DMS153 treated with DMSO at 0.1 percent for 48 hours (cell line): ENCODE results near the gene WNT7B.

Source experiments
- DNase-seq: peaks from one replicate; lab custom pipeline; 2025; ENCODE audit not compliant: unreplicated experiment; lab: John Stamatoyannopoulos, UW

Gene WNT7B

DNA sequence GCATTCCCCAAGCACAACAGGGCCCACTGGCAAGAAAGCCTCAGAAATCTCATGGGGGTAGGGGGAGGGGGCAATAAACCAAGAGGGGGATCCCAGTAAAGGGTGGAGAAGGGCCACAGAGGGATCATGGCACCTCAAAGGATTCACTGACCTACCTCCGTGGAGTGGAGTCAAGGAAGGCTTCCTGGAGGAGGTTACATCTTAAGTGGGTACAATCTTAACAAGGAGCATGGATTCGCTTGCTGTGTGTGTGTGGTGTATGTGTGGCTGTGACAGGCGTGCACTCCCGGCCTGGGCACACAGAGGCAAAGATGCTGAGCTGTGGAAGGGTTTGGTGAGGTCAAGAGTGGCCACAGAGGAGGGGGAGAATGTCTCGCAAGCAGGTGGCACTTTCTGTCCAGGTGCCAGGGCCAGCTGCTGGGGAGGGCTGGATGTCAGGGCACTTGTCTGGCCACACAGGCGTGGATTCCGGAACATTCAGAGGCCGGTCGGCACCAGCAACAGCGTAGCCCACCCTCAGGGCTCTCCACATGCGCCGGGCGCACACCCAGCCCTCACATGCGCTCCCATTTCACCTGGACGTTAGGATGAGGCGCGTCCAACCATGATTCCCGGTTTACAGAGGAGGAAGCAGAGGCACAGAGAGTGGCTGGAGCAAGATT is 43.3 kb downstream of the WNT7B start:
- no peak for DNase-seq

DNA sequence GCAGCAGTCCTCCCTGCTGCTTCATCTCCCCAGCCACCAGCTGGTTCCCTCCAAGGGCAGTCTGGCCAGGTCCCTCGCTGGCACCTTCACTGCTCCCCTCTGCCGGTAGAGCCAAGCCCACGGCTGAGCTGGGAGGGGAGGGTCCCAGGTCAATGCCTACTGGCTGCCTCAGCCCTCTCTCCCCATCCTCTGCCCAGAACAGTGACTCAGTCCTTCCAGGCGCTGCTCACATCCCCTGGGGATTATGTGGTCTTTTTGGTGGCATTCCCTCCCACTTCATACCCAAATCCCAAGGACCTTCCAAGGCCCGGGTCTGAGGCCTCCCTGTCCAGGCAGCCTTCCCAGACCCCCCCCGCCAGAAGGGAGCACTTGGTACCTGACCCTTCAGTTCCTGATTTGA is 44.9 kb downstream of the WNT7B start:
- no peak for DNase-seq

DNA sequence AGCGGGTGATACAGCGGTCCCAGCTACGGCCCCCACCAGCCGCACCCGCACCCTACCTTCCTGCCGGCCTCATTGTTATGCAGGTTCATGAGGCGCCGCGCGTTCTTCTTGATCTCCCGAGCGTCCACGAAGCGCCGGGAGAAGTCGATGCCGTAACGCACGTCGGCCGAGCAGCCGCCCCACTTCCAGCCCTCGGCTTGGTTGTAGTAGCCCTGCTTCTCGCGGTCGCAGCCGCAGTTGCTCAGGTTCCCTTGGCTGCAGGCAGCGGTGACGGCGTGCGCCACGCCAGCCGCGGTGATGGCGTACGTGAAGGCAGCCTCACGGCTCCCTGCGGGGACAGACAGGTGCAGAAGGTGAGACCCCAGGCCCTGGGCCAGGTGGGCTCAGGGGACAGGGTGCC is 45.9 kb downstream of the WNT7B start:
- no peak for DNase-seq

DNA sequence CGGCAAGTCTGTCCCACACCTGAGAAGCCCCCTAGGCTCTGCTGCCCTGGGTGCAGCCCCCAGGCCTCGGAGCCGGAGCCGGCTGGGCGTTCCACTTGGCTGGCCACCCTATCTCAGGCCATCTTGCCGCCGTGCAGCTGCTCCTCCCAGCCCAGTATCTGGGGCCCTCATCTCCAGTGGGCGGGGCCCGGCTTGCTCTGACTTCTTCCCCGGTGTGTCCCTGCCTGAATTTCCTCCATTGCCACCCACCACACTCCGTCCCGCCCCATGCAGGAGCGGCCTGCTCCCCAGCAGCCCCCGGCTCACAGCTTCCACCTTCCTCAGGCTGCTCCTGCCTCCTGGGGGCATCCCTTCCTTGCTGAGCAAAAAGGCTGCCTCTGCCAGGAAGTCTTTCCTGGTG is 46.6 kb downstream of the WNT7B start:
- DNase-seq, result no peak

DNA sequence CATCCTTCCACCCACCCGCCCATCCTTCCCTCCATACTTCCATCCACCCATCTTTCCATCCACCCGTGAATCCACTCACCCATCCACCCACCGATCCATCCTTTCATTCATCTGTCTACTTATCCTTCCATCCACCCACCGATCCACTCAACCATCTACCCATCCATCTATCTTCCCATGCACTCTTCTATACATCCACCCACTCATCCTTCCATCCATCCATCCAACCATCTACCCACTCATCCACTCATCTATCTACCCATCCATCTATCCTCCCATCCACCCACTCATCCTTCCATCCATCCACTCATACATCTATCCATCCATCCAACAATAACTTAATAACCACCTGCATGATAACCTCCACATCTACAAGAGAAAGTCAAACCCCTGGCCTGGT is 47.3 kb downstream of the WNT7B start:
- DNase-seq, result no peak

DNA sequence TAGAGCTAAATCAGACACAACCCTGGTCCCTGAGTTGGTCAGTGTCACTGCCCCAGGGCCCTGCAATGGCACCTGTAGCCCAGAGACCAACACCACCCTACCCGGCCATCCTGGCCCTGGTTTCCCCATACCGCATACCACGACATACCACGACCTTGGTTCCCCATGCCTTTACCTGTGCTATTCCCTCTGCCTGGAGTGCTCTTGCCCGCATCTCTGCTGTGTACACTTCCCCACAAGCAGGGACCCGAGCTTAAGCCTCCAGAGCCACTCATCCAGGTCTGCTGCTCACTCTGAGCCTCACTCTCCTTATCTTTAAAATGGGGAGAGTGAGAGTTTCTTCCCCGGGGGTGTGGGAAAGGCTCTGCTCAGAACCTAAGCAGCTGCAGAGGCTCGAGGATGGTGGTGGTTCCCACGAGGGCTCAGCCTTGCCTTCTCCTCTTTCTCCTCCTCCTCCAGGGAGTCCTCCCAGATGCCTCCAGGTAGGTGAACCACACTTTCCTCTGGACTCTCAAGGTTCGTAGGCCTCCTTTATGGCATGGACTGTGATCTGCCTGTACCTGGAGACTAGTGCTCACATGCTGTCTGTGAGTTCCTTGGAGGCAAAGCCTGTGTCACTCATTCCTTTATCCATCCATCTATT is 48.1 kb downstream of the WNT7B start:
- no peak for DNase-seq

DNA sequence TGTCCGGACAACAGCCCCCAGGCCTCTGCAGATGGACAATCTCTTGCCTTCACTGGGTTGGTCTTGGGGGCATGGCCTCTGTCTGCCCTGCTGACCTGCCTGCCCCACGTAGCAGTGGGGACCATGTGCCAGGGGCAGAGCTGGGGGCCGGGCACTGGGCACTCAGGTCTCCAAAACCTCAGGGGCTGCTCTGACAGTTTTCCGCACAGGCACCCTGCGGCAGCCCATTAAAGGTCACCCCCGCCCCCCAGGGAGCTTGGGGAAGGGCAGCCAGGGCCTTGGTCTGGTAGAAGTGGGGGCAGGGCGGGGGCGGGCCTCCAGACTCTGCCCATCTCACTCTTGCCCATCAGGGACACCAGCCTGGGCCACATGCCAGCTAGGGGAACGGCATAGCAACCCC is 49.9 kb downstream of the WNT7B start:
- no peak for DNase-seq

DNA sequence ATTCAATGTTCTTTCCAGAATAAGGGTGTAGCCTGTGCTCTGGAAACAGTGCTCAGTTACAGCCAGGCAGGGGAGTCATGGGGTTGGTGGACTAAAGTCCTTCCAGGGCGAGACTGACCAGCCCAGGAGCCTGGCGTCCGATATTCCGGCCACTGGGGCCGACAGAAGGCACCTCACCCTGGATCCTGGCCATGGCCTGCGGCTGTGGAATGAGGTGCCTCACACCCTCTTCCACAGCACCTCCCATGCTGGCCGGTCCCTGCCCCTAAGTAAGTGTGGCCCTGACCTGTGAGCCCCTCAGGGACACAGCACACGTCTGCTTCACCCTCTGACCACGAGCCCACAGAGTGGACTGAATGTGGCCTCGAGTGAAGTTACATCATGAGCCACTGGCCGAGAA is 50.5 kb downstream of the WNT7B start:
- no peak for DNase-seq

DNA sequence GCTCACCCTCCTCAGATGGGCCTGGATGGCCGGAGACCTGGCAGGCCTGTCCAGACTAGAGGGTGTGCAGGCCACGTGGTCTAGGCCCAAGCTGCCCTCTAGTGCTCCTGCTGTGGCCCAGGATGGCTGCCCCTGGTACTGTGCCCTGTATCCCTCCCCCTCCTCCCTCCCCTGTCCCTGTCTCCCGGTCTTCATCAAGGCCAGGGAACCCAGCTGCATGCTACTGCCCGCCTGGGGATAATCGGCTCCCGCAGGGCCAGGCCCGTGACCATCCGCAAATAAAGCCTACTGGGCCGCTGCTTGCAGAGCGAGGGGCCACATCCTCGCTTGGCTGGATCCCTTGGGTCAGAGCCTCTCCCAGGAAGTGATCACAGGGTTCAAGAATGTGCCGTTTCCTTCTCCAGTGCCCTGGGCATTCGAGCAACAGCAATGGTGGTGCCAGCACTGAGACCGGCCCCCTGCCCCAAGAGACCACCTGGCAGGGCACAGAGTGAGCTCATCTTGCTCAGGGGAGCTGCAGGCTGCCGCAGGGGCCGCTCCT is 51.1 kb downstream of the WNT7B start:
- DNase-seq, result no peak

DNA sequence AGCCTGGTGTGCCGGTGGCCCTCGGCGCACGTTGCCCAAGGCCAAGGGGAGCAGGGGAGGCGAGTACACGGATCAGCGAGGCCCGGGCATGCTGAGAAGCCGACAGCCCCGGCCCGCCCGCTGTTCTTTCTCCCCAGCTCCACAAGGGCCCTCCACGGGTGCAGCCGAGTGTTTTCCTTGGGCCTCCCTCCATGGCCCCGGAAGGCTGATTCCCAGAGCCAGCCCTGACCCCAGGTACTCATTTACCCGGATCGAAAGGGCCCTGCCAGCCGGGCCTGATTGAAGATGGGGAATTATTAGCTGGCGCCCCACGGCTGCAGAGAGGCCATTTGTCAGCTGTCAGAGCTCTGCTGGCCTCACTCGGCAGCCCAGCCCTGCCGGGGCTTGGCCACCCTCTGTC is 53.1 kb downstream of the WNT7B start:
- no peak for DNase-seq

DNA sequence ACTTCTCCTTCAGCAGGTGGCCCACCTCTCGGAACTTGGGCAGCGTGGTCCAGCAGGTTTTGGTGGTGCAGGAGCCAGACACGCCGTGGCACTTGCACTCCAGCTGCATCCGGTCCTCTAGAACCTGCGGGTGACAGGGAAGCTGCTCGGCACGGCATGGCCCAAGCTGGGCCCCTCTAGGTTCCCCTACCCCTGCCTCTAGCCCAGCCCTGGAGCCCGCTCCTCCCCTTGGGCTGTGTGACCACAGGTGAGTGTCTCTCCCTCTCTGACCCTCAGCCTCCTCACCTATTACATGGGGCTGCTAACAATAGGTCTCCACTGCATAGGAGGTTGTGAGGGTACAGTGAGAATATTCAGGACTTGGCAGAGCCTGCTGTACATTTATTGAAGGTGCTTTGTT is 53.8 kb downstream of the WNT7B start:
- DNase-seq, result no peak

DNA sequence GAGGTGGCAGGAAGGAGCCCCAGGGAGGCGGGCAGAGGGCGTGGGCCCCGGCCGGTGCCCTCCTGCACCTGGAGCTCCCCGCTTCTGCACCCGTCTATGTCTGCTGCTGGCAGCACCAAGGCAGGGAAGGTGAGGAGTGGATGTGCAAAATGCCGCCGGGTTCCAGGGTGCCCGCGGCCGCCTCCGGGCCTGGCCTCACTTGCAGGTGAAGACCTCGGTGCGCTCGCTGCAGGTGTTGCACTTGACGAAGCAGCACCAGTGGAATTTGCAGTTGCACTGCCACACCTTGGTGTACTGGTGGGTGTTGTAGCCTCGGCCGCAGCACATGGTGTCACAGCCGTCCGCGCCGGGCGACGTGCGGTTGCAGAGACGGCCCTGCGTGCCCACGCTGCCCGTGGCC is 54.3 kb downstream of the WNT7B start:
- no peak for DNase-seq

DNA sequence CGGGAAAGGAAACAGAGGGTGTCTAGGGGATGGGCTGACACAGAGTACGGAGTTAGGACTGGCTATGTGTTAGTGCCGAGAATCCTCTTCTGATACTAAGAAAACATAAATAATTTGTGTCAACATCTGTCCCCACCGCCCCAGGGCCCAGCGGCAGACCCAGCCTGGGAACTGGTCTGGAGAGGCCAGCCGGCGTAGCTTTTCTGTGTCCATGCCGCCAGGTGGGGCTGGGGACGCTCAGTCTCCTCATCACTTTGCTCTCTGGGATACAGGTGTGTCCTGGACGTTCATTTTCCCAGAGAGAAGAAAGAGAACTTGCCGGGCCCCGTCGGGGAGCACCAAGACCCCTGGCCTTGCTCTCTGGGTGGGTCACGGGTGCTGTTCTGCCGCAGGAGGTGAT is 54.7 kb downstream of the WNT7B start:
- no peak for DNase-seq

DNA sequence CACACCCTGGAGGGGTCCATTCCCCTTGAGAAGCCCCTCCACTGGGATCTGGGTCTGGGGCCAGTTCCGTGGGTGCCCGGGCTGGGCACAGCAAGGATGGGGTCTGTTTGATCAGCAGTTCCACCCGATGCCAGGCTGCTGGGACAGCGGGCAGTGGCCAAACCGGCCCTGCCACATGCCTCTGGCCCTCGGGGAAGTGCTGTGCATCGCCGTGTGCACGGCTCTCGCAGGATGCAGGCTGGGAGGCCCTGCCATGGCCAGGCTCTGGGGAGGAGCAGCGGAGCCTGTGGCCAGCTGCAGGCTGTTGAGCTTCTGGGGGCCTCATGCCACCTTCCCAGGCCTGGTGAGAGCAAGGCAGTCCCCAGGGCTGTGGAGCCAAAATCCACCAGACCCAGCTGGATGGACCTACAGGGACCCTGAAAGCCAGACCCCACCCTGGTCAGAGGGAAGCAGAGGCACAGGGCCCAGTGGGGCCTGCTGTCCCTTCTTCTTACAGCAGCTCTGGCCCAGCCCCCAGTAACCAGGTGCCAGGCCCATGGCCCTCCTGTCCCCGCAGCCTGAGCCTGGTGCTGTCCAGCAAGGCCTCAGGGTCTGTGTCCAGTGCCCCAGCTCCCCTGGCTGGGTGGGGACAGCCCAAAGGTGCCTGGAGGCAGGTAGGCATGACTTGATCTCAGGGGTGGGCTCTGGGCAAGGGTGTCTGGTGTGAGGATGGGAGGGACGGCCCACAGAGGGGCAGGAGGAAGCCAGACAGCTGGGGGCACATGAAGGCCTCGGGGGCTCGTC is 57.3 kb downstream of the WNT7B start:
- DNase-seq, result no peak

DNA sequence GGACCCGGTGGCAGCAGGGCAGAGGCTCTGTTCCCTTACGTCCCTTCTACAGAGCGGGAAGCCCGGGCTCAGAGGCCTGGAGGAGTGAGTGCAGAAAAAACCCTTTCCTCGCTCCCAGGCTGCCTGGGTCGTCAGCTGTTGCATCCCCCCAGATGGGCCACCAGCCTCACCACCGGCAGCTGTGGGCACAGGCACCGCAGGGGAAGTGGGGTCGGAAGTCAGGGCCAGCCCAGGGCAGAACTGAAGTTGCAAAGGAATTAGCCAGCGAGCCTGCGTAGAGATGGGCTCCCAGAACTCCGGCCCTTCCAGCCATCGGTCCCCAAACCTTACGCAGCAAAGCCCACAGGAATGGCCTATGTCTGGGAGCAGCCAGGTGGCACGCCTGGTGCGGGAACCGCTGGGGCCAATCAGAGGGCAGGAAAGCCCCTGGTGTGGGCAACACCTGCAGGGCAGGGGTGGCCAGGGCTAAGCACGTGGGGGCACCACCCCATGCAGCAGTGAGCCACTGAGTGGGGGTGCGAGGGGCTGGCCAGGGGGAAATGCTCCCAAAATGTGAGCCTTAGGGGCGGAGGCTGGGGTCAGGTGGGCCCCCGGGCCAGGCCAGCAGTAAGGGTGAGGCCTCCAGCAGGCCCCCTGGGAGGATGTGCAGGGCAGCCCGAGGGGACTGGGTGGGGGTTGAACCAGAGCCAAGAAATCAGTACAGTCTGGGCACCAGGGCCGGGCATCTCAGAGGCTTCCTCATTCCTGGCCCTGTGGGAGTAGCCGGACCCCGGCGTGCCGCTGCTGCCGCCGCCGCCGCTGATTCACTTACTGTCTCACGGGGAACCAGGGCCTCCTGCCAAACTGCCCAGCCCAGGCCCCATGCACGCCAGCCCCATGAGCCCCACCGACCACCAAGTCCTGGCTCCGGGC is 58.2 kb downstream of the WNT7B start:
- DNase-seq, result no peak

DNA sequence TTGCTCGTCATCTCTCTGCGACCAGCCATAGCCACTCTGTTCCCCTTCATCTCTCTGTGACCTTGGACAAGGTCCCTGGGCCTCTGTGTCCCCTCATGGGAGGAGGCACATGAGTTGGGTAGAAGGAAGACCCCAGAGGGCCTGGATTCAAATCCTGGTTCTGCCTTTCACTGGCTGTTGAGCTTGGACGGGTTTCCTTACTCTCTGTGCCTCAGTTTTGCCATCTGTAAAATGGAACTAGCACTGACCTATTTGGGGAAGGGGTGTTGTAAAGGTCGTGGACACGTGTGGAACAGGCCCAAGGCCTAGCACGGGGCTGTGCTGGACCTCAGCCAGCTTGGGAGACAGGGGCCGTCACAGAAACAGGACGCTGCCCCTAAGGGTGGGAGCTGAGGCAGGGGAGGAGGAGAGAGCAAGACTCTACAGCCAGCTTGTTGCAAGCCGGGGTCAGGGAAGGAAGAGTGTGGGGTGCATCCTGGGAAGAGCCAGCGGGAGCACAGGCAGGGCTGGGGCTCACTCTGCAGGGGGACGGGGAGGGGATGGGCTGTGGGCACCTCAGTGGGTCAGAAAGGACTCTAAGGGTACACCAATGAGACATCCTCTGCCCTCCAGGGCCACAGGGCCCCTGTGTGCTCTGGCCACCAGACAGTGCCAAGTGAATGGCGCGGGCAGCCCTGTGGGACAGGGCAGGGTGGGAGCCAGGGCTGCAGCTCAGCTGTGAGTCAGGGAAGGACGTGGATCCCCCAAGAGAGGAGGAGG is 59.1 kb downstream of the WNT7B start:
- DNase-seq, result no peak

DNA sequence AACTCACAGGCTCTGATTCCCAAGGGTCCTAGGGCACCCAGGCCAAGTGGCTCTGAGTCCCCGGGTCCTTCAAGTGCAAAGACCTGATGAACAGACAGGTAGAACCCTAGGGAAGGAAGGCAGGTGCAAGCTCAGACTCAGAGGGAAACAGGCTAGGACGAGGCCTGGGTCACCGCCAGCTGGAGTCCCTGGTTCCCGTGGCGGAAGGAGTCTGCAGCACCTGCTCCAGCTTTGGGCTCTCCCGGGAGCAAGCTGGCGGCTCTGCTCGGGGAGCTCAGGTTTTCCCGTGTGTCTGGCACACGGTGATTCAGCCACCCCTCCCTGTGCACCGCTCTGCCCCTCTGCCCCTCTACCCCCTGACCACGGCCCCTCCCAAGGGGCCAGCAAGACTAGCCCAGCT is 59.8 kb downstream of the WNT7B start:
- DNase-seq, result peak; percentile 28

DNA sequence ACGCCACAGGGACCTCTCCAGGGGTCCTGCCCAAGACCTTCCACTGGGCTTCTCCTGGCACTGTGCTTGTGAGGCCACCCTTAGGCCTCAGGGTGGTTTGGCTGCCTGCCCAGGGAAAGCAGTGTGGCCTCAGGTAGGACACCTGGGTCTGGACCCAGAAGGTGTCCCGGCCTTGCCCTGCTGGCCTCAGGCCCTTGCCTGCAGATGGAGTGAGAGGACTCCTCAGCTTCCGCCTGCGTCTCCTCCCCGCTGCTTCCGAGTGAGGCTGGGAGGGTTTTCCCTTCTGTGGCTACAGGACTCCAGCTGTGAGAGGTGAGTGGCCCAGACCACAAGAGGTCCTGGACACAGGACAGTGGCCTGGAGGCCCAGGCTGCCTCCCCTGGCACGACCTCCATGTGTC is 60.4 kb downstream of the WNT7B start:
- DNase-seq, result no peak

DNA sequence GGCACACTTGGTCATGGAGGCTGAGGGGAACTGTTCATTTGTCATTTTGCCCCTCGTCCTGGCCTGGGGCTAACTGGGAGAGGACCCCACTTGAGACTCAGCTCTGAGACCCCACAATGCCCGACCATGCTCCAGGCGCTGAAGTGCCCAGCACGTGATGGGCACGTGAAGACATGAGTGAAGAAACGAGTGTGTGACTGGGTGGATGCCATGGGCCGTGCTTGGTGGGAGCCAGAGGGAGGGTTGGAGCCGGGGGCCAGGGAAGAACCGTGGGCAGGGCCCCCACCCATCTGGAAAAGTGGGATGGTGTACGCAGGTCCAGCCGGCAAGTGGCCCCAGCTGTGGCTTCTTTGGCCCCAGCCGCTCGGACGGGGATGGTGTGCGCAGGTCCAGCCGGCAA is 61.1 kb downstream of the WNT7B start:
- no peak for DNase-seq

DNA sequence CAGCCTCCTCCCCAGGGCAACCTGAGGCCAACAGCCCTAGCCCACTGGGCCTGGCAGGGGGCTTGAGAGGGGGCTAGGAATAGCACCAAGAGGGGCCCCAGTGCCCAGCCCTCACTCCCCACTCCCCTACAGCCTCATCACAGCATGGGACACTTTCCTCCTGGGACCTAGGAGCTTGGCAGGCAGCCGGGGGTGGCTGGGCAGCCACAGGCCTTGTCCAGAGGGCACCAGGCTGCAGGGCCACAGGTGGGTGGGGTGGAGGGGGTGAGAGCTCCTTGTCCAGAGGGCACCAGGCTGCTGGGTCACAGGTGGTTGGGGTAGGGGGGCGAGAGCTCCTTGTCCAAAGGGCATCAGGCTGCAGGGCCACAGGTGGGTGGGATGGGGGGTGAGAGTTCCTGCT is 61.8 kb downstream of the WNT7B start:
- DNase-seq, result no peak
